HepG2 (cell line): ENCODE results near the gene MEMO1. TPM values are rescaled to one million over a fixed set of nuclear protein-coding genes. Genes with fewer than 3 reads are reported as not detected.

Source experiments
- FOXM1 ChIP-seq: sonication (generic); formaldehyde crosslinking; IDR thresholded peaks from 2 replicates; pipeline ENCODE4 v1.5.0; 2020; ENCODE audit warnings: missing genetic modification reagents
- IRX3 ChIP-seq: sonication (generic); formaldehyde crosslinking; IDR thresholded peaks from 2 replicates; pipeline ENCODE4 v1.8.1; 2023; ENCODE audit warnings: mild to moderate bottlenecking, low read depth, missing genetic modification reagents, borderline replicate concordance
- ZNF225 ChIP-seq: sonication (generic); formaldehyde crosslinking; IDR thresholded peaks from 2 replicates; pipeline ENCODE4 v1.4.0; 2020; ENCODE audit warnings: mild to moderate bottlenecking, missing genetic modification reagents
- polyA plus RNA-seq, 8 experiments: library from polyadenylated mRNA; depleted of rRNA in 3 of 8; stranded (reverse) in 7 of 8; unstranded in 1 of 8; fragments of >200 nt; fragmentation: Illumina TruSeq in 4 of 8; extraction: Trizol in 4 of 8; gene quantifications; 2 replicates each; pipeline versions ENCODE4 v1.2.1 to v1.2.3, GENCODE V29; 2011 to 2016; ENCODE audit warnings: low read depth in 4 of 8, missing spikeins in 1 of 8, mixed read lengths in 1 of 8; ENCODE audit not compliant: insufficient read depth in 1 of 8
- total RNA-seq, 5 experiments: library from RNA; depleted of rRNA; stranded (reverse); fragments of >200 nt; fragmentation: Illumina TruSeq; extraction: Trizol; gene quantifications; 2 replicates each; pipeline ENCODE4 v1.2.3, GENCODE V29; 2016; ENCODE audit warnings: low read depth in 1 of 5
- TF ChIP-seq, protein P1 (sequence below): fragments of 450-650 bp; IDR thresholded peaks from 2 replicates; pipeline ENCODE4 v1.6.1; 2016
- TF ChIP-seq, protein P2 (sequence below): IDR thresholded peaks from 2 replicates; pipeline ENCODE4 v1.6.1; 2012; ENCODE audit warnings: low read depth, low read length, improper control_type of control experiment
- TF ChIP-seq, protein P3 (sequence below): sonication (generic); formaldehyde crosslinking; IDR thresholded peaks from 2 replicates; pipeline ENCODE4 v1.4.0; 2020; ENCODE audit warnings: missing genetic modification reagents, mild to moderate bottlenecking, borderline replicate concordance
- TF ChIP-seq, protein P4 (sequence below): sonication (generic); formaldehyde crosslinking; IDR thresholded peaks from 2 replicates; pipeline ENCODE4 v1.4.0; 2020; ENCODE audit warnings: low read depth, missing genetic modification reagents
- TF ChIP-seq, protein P5 (sequence below): sonication (generic); formaldehyde crosslinking; IDR thresholded peaks from 2 replicates; pipeline ENCODE4 v1.9.0; 2021; ENCODE audit warnings: missing genetic modification reagents, mild to moderate bottlenecking, borderline replicate concordance
- TF ChIP-seq, protein P6 (sequence below): sonication (generic); formaldehyde crosslinking; IDR thresholded peaks from 2 replicates; pipeline ENCODE4 v1.5.0; 2020; ENCODE audit warnings: missing genetic modification reagents

Gene MEMO1
- total and polyA plus RNA-seq, 2 of the 13 experiments (the other 11 are each of a cell fraction or from before 2014, with no cell fraction given) = 69.8 to 81.6 TPM

DNA sequence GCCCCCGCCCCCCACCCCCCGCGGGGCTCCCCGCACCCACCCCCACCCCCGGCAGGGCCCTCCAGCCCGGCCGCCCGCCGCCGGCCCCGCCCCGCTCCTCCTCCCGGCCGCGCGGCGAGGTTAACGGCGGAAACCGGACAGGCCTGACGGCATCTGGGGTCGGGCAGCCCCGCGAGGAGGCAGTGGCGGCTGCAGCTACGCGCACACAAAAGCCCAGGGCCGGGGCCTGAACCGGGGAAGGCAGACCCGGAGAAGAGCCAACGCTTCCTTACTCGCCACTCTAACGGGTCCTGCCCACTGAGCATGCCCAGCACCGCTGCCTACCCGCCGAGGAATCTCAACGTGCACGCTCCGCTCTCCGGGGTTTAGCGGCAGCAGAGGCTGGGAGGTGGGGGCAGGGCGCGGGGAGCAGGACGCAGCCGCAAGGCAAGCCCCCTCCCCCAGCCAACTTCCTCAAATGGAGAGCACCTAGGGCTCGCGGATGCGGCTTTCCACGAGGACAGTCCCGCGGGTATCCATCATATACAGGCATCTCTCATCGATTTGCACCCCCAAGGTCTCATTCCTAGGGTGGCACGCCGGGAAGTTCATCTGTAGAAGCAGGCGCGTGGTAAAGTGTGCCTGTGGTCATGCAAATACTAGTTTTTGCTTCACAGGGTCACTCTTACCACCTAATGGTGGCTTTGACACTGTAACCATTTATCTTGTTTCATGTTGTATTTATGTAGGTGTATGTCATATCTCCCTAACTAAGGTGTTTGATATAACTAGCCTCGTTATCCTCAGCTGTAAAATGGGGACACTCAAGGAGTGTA, at the start of gene MEMO1 (continued):
- TF ChIP-seq, protein P1, sequence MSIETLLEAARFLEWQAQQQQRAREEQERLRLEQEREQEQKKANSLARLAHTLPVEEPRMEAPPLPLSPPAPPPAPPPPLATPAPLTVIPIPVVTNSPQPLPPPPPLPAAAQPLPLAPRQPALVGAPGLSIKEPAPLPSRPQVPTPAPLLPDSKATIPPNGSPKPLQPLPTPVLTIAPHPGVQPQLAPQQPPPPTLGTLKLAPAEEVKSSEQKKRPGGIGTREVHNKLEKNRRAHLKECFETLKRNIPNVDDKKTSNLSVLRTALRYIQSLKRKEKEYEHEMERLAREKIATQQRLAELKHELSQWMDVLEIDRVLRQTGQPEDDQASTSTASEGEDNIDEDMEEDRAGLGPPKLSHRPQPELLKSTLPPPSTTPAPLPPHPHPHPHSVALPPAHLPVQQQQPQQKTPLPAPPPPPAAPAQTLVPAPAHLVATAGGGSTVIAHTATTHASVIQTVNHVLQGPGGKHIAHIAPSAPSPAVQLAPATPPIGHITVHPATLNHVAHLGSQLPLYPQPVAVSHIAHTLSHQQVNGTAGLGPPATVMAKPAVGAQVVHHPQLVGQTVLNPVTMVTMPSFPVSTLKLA = peak; percentile 71
- TF ChIP-seq, protein P2, sequence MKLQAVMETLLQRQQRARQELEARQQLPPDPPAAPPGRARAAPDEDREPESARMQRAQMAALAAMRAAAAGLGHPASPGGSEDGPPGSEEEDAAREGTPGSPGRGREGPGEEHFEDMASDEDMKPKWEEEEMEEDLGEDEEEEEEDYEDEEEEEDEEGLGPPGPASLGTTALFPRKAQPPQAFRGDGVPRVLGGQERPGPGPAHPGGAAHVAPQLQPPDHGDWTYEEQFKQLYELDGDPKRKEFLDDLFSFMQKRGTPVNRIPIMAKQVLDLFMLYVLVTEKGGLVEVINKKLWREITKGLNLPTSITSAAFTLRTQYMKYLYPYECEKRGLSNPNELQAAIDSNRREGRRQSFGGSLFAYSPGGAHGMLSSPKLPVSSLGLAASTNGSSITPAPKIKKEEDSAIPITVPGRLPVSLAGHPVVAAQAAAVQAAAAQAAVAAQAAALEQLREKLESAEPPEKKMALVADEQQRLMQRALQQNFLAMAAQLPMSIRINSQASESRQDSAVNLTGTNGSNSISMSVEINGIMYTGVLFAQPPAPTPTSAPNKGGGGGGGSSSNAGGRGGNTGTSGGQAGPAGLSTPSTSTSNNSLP = peak; percentile 54
- TF ChIP-seq, protein P3, sequence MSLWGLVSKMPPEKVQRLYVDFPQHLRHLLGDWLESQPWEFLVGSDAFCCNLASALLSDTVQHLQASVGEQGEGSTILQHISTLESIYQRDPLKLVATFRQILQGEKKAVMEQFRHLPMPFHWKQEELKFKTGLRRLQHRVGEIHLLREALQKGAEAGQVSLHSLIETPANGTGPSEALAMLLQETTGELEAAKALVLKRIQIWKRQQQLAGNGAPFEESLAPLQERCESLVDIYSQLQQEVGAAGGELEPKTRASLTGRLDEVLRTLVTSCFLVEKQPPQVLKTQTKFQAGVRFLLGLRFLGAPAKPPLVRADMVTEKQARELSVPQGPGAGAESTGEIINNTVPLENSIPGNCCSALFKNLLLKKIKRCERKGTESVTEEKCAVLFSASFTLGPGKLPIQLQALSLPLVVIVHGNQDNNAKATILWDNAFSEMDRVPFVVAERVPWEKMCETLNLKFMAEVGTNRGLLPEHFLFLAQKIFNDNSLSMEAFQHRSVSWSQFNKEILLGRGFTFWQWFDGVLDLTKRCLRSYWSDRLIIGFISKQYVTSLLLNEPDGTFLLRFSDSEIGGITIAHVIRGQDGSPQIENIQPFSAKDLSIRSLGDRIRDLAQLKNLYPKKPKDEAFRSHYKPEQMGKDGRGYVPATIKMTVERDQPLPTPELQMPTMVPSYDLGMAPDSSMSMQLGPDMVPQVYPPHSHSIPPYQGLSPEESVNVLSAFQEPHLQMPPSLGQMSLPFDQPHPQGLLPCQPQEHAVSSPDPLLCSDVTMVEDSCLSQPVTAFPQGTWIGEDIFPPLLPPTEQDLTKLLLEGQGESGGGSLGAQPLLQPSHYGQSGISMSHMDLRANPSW (CRISPR knock-in tag) = peak; percentile 52; the same call in 1 of the 2 replicates
- no peak; the same call in none of the 2 replicates for TF ChIP-seq ZNF225
- TF ChIP-seq IRX3 = peak; percentile 73
- TF ChIP-seq, protein P4, sequence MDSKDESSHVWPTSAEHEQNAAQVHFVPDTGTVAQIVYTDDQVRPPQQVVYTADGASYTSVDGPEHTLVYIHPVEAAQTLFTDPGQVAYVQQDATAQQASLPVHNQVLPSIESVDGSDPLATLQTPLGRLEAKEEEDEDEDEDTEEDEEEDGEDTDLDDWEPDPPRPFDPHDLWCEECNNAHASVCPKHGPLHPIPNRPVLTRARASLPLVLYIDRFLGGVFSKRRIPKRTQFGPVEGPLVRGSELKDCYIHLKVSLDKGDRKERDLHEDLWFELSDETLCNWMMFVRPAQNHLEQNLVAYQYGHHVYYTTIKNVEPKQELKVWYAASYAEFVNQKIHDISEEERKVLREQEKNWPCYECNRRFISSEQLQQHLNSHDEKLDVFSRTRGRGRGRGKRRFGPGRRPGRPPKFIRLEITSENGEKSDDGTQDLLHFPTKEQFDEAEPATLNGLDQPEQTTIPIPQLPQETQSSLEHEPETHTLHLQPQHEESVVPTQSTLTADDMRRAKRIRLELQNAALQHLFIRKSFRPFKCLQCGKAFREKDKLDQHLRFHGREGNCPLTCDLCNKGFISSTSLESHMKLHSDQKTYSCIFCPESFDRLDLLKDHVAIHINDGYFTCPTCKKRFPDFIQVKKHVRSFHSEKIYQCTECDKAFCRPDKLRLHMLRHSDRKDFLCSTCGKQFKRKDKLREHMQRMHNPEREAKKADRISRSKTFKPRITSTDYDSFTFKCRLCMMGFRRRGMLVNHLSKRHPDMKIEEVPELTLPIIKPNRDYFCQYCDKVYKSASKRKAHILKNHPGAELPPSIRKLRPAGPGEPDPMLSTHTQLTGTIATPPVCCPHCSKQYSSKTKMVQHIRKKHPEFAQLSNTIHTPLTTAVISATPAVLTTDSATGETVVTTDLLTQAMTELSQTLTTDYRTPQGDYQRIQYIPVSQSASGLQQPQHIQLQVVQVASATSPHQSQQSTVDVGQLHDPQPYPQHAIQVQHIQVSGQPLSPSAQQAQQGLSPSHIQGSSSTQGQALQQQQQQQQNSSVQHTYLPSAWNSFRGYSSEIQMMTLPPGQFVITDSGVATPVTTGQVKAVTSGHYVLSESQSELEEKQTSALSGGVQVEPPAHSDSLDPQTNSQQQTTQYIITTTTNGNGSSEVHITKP (CRISPR knock-in tag) = peak; percentile 79; the same call in 1 of the 2 replicates
- TF ChIP-seq, protein P5, sequence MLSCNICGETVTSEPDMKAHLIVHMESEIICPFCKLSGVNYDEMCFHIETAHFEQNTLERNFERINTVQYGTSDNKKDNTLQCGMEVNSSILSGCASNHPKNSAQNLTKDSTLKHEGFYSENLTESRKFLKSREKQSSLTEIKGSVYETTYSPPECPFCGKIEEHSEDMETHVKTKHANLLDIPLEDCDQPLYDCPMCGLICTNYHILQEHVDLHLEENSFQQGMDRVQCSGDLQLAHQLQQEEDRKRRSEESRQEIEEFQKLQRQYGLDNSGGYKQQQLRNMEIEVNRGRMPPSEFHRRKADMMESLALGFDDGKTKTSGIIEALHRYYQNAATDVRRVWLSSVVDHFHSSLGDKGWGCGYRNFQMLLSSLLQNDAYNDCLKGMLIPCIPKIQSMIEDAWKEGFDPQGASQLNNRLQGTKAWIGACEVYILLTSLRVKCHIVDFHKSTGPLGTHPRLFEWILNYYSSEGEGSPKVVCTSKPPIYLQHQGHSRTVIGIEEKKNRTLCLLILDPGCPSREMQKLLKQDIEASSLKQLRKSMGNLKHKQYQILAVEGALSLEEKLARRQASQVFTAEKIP = no peak
- TF ChIP-seq FOXM1 = no peak
- TF ChIP-seq, protein P6, sequence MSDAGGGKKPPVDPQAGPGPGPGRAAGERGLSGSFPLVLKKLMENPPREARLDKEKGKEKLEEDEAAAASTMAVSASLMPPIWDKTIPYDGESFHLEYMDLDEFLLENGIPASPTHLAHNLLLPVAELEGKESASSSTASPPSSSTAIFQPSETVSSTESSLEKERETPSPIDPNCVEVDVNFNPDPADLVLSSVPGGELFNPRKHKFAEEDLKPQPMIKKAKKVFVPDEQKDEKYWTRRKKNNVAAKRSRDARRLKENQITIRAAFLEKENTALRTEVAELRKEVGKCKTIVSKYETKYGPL = 0 out of 2 replicates have a peak, but pooled peaks have one; percentile 42
